CD4-positive, alpha-beta T cell treated with Interleukin-4 for 4 hours (primary cell): ENCODE results near the gene MTARC1.

Source experiments
- DNase-seq: peaks from one replicate; pipeline ENCODE4 v3.0.0-alpha.2; 2020

MTARC1 gene

GRCh38 chr1:220807726-220808125 lies 21.0 kb downstream of the MTARC1 start:
- DNase-seq: no peak

GRCh38 chr1:220808345-220809186 lies 21.9 kb downstream of the MTARC1 start:
- no peak for DNase-seq

DNA sequence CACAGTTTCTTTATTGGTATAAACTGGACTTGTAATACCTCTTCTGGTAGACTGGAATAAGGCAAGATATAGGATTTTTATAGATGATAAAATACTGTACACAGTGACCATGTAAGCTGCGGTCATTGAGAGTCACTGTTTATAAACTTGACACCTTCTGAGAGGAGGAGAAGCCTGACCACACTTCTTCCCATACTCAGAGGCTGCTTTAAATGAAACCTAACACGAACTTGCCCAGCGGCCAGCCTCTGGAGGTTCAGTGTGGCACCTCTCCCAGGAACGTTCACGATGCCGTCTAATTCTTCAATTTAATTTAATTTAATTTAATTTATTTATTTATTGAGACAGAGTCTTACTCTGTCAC lies 22.5 kb downstream of the MTARC1 start:
- no peak for DNase-seq

- no peak for DNase-seq
These were observed 23.0 kb downstream of the MTARC1 start for GRCh38 chr1:220809704-220810103.

- peak; percentile 69 for DNase-seq
These were observed 23.5 kb downstream of the MTARC1 start for GRCh38 chr1:220810179-220810653.

GRCh38 chr1:220810963-220811362 lies 24.2 kb downstream of the MTARC1 start:
- DNase-seq: no peak

GRCh38 chr1:220811695-220812094 lies 25.0 kb downstream of the MTARC1 start:
- DNase-seq: no peak

DNA sequence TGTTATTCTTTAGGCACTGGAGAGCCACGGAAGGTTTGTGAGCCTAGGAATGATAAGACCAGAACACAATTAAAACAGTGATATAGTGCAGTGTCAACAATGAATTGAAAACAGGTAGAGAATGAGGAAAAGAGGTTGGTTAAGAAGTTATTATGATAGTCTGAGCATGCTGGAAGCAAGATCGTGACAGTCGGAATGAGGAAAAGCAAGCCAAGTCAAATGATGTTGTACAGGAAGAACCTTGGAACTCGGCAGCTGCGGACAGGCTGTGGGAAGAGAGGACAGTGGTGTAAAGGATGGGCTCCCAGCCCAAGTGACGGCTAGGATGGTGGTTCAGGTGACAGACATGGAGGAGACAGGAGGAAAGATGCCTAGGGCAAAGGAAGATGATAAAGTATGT lies 25.6 kb downstream of the MTARC1 start:
- no peak for DNase-seq

DNA sequence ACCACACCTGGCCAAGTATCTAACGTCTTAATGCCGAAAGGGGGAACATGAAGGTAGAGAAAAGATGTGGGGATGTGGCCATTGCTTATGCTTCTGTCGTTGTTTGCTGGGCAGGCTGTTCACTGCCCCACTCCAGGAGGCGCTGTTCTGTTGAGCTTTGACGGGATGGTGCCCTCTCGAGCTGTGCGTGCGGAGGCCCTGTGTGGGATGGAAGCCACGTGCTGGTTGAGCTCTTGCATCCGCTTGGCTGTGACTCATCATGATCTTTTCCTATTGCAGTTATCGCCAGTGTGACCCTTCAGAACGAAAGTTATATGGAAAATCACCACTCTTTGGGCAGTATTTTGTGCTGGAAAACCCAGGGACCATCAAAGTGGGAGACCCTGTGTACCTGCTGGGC lies 26.3 kb downstream of the MTARC1 start:
- DNase-seq: no peak

- no peak for DNase-seq
These were observed 28.7 kb downstream of the MTARC1 start for GRCh38 chr1:220815409-220815808.

DNA sequence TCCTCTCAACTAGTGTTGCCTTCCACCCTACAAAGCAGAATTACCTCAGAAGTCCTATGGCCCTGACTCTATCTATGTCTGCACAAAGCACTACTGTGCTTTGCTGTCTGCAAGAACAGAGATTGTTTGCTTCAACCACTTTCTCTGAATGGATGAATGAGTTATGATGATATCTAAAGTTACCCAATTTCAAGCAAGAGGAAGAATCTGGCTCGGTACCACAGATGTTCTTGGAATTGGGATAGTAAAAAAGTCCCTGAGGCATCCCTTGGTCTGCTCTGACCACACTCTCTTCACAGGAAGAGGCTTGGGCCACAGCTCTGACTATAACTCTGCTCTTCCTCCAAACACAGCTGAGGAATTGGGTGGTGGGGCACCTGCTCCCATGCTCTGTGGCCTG lies 31.2 kb downstream of the MTARC1 start:
- no peak for DNase-seq

DNA sequence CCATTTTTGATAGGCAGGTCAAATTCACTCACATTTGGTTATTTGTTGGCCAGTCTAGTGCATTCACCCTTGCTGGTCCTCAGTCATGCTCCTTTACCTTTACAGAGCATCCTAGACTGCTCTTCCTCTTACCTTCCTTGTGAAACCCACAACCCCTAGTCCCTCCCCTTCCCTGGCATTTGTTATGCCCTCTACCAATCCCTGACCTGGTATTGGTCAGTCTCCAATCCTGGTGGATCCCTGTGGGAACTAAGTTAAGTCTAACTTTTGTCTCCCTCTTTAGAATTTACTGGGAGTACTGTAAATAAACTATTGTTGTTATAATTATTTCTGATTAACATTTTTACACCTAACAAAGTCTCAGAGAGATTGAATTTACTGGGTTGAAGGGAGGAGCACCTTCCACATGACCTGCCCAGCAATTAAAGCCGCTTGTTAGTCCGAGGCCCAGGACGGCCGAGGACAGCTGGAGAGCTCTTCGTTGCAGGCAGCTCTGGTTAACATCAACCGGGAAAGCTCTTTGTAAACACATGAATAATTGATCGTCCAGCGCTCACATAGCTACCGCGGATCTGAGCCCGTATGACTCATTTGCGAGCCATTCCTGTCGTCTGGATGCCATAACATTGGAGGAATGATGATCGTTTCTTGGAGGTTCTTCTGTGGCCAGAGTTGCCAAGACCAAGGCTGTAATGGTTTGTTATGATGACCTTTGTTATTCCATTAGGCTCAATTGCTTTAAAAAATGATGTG lies 31.9 kb downstream of the MTARC1 start:
- no peak for DNase-seq

DNA sequence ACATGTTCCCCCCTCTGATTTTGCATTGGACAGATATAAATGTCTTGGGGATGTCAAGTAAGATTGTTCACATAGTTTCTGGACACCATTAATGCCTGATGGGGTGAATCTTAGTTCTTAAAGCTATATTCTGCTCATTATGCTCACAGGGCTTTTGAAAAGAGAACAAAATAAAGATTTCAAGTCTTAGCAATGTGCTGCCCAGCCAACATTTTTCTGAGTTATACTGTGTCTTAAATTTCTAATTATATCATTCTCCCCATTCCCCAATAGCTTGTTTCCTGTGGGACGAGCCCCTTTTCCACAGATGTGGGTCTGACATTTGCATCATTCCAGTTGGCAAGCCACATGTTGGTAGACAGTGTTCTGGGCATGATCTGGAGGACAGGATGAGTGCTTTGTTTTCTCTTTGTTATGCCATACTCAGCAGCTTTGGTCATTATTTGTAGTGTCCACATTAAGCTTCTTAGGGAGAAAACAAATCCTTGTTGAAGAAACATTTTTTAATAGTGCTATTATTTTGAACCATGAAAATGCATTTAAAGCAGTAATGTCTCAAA lies 32.8 kb downstream of the MTARC1 start:
- DNase-seq: no peak

DNA sequence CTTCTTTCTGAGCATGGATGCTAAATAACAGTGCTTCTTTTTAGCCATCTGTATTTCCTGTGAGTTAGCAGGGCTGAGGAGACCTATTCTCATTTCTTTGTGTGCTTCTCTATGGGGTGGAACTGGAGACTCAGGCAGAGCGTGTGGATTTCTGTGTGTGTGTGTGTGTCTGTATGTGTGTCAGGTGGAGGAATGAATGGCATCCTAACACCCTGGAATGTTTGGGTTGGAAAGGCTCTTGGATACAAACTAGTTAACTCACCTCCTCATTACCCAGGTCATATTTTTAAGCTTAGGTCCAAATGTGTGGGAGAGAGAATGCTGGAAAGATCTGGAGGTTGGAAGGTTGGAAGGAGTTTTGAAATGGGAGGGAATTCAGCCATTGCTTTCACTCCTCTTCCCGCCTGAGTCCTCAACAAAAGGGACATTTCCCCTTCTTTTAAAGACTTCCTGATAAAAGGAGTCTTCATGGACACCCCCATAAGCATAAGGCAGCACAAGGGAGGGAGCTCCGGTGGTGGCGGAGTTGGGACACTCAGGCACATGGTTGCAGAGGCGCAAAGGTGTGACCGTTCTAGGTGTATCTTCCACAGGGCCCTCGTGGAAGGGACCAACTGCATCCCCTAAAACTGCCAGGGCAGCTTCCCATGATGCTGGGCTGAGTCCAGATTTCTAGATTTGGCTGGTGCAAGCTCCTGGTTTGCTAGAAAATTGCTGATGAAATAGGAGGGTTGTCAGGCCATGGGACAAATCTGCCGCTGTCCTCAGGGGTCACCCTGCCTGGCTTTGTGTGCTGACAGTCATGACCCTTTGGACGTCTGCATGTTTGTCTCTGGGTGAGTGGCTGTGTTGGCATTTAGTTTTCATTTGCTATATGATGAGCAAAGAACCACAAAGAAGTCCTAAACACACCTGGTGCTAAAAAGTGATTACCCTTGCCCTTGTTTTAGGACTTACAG lies 37.6 kb downstream of the MTARC1 start:
- DNase-seq: no peak

DNA sequence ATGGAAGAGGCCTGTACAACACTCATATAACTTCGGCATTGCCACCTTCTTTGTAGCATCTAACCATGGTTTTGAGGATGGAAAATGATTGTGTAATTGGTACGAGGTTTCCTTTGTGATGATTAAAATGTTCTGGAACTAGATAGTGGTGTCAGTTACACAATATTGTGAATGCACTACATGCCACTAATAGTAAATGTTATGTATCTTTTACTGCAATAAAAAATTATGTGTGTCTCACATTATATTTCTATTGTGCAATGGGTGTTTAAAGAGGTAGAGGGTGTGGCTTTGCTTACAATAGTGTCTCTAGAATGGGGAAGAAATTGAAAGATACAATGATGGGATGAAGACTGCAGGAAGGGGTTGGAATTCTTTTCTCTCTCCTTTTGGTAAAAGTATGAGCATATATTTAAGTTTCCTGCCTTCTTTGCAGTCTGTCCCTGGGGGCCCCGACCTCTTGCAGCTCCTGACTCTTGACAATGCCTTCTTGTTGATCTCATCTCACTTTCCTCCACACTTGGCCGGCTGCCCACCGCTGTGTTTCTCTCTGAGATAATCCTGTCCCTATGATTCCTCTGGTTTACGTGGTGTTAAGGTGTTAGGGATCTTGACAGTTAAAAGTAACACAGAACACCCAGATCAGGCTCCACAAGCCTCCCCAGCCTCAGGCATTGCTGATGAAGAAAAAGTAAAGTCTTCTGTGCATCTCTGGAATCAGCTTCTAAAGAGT lies 39.3 kb downstream of the MTARC1 start:
- DNase-seq: no peak

- DNase-seq: no peak
These were observed 40.0 kb downstream of the MTARC1 start for GRCh38 chr1:220826729-220827128.

DNA sequence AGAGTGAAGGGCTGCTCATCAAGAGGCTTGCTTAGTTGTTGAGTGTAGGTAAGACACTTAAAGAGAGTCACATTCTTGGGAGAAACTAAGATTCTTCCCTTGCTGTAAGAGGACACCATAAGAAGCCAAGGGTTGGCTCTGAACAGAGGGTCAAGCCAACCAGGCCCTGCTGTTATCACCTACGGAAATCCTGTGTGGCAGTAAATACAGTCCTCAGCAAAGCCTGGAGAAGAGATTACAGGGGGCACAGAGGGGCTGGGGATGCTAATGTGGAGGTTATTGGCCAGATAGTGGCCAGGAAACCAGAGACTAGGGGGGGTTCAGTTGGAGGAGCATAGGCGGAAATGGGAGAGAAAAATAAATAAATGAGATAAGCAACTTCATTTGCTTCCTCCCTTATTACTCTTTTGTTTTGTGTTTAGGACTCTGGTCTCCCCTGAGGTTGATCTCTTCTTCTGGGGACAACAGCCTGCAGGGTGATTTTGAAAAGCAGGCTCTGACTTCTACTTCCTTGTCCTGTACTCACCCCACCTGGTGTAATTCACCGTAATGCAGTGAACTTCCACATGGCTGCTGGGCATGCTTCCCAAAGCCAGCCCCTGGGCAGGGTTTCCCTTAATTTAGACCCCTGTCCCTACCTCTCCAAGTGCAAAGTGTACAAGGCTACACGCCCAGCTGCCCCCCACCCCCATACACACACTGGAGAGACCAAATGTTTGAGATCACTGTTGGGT lies 40.9 kb downstream of the MTARC1 start:
- DNase-seq: no peak

DNA sequence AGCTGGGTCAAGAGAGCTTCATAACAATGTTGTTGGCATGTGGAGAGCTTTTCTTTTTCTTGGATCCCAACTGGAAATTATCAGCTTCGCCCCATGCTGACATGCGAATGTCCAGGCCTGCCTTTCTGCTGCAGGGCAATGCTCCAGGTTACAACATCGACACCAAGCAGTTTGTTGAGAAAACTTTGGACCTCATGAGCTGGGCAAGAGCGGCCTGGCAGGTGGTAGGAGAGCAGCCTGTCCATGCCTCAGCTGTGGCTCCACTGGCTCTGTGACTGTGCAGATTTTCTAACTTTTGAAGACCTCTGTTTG lies 41.4 kb downstream of the MTARC1 start:
- DNase-seq: no peak

- DNase-seq: no peak
These were observed 42.4 kb downstream of the MTARC1 start for GRCh38 chr1:220828950-220829586.

DNA sequence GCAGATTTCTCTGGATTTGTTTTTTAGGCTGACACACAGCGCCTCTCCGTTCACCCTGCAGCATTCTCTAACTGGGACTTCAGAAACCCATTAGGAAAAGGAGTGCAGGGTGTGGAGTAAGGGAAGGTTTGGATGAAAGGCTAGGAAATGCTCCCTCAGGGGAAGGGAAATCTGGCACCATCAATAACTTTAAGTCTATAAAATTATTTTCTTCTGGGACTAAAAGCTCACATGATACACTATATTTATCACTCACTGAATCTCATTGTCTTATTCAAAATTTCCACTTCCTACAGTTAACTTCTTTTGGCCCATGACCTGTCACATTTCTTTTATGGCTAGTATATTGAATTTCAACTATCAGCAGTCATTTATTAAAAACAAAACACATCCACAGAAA lies 46.7 kb downstream of the MTARC1 start:
- DNase-seq: no peak
